C1 segment of cervical spinal cord (tissue), 14 donors: Measurements from ENCODE around the gene SLC8A1.

Source experiments
- DNase-seq, 14 donors: peaks; one replicate each; lab custom pipeline; 2025; lab: John Stamatoyannopoulos, UW

Gene SLC8A1

DNA sequence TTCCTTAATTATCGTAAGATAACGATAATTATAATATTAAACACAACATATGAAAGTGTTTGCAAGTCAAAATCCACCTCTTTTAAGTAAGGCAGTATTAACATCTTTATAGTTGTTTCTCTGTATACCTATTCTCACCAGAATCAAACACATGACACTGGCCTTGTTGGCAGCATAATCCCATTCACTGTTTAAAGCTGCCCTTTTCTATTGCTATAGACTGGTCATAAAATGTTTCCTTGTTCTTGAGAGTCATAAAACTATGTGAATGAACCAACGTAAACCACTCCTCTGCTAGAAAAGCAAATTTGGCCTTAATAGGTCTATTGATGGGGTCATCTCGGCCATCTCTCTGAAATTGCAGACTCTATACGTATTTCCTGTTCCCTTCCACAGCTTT lies 293.1 kb downstream of the SLC8A1 start:
- no peak for DNase-seq

DNA sequence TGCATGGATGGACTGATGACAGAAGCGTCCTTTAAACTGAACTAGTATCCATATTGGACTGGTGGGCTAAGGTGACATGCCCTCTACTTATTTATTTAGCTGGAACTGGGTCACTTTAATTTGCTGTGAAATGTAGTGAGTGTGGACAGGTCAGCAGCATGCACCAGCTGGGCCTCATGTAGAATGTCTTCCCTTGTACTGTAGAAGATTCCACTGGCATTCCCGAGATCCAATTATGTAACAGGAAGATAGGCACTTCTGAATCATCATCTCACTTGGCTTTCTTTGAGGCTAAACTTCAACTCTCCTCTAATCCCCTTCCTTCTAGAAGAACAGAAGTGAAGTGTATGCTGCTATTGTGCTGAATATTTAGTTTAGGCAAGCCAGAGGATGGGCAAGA lies 296.2 kb downstream of the SLC8A1 start:
- no peak for DNase-seq

DNA sequence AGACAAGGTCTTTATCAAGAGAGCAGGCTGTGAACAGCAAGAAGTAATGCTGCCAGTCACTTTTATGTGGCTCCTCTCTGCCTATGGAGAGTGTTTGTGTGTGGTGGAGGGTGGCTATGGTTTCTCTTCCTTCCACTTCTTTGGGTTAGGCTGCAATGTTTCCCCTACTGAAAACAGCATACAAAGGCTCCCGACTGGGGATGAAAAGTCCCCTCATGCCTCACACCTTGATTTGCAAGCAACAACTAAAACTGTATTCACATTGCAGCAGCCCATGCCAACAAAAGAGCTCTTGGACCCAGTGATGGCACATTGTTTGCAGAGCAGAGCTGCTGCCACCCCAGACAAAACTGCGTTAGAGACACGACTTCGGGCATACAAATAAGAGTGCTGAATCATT lies 301.6 kb downstream of the SLC8A1 start:
- peak in 2 of 14 donors; percentile 11 to 20 for DNase-seq

DNA sequence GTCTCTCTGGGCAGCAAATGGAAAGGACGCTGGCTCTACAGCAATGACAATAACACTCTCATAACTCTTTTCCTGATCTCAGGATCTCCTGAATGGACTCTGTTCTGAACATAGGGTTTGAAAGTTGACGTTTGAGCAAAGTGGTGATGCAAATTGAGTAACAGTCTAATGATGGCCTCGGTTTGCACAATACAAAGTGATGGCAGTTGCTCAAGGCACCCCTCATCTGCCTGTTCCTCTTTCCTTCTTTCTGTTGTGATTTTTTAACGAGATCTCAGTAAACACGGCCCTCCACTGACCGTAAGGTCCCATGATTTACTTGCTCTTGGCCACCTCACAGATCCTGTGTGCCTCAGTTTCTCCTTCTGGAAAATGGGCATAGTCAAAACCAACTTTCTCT lies 303.6 kb downstream of the SLC8A1 start:
- no peak for DNase-seq

DNA sequence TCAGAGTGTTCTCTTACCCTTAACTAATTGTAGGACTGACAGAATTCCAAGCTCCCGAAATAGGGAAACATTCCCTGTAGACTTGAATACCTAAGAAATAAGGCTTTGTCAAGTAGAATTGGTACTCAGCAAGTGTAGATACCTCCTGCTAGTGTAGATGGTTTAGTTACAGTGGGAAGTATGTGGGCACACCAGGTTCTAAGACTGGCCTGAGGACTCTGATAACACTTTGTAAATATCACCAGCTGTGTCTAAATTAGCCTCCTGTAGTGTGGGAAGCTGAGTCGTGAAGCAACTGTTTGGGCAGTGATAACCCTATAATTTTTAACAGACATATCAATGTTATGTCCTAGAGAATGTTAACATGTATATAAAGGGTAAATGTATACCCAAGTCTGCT lies 304.5 kb downstream of the SLC8A1 start:
- DNase-seq, result no peak

DNA sequence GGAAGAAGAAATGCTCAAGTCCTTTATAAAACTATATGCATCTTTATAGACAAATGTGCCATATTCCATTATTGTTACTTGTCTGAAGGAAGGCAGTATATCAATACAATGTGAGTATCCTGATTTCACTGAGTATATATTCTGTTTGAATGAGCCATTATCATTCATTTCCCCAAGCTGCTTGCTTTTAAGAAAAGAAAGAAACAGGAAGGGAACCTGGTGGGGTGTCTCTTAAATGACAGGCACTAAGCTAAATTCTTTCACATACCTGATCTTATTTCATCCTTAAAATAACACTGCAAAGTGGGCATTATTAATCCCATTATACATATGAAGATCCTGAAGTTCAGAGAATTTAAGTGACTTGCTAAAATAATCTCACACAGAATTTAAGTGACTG lies 307.9 kb downstream of the SLC8A1 start:
- DNase-seq, result no peak

DNA sequence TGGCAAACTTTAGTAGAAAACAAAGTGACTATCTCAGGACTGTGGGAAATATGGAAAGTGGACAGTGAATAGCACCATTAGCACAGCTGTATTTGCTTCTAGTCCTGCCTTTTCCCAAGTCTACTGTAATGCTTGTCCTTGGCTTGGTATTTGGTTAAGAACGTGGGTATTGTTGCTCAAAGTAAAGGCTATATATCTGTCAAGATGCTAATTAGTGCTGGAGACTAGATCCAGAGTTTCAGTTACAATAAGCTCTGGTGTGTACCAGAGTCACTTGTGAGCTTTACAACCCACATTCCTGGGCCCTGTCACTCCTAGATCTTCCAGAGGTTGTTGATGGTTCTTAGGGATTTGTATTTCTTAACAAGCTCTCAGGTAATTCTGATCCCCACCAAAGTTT lies 313.6 kb downstream of the SLC8A1 start:
- no peak for DNase-seq

DNA sequence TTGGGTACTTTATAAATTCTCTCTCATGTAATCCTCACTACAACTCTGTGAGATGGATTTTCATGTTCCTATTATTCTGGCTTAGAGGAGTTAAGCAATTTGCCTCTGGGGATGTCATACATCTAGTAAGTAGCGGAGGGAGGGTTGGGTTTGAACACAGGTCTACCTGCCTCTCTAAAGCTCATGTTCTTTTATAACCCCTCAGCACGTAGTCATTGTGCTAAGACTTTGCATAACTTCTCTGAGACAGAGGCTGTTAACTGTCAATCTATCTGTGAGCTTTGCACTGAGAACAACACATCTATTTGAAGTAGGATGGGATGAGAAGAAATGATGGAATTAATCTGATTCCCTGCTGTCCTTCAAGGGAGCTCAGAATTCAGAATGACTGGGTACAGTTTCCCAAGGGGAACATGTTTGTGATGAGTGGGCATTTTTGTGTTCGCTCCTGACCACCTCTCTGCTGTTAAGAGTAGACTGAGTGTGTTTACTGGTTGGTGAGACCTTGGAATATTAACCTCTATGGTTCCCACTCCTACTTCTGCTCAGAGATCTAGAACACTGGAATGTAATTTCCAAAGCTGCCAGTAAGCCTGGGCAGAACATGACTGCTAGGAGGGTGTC lies 320.7 kb downstream of the SLC8A1 start:
- no peak for DNase-seq

DNA sequence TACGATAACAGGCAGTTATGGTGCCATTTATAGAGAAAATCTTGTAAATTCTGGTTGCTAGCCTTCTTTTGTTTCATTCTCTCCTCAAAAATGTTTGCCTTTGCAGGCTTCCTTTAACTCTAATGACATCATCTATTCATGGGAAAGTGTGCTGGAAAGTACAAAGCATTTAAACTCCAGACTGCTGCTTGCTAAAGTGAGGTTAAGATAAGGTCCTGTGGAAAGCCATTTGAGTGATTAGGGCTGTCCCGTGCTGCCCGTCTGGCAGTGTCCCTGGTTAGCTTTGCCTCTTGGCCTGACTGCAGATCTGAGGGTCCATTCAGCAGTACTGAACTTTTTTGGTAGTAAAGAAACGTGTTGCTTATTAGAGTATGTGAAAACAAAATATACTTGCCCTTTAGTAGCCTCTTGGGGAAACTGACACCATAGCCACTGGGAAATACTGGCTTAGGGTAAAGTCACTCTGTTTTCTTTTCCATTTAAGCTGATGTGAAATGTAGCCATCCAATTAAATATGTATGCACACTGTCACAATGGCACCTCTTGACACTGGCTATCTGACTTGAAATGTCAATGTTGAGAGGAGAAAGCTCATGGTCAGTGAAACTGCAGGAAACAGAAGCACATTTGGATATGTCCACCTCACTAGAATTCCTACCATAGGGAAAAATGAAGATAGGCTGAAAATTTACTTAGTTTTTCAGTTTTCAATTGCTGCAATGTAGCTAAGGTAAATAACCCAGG lies 321.5 kb downstream of the SLC8A1 start:
- no peak for DNase-seq

DNA sequence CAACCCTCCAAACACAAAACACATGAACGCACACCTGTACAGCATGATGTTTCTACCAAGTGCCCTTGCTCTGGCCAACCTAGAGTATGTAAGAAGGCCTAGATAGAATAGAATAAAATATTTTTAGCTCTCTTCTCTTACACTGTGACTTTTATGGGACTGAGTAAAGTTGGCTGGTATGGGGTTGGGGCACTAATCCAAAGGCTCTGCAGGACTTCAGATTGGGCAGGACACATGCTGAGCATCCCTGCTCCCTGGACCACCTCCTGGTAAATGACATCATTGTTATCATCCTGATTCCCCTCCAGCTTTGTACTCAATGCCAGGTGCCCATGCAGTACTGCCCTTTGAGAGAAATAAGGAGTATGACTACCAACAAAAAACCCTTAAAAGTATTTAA lies 322.2 kb downstream of the SLC8A1 start:
- DNase-seq, result no peak

DNA sequence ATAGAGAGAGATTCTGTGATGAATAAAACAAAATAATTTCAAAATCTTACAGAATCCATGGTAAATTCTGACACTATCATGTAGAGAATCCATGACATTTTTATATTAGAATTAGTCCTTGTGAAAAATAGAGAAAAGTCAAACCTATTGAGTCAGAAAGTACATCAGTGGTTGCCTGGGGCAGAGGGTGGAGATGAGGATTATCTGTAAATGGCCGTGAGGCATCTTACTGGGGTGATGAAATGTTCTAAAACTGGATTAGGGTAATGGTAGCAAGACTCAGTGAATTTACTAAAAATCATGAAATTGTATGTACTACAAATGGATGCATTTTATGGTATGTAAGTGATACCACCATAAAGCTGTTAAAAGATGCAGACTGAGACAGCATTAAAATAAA lies 323.1 kb downstream of the SLC8A1 start:
- DNase-seq, result no peak

DNA sequence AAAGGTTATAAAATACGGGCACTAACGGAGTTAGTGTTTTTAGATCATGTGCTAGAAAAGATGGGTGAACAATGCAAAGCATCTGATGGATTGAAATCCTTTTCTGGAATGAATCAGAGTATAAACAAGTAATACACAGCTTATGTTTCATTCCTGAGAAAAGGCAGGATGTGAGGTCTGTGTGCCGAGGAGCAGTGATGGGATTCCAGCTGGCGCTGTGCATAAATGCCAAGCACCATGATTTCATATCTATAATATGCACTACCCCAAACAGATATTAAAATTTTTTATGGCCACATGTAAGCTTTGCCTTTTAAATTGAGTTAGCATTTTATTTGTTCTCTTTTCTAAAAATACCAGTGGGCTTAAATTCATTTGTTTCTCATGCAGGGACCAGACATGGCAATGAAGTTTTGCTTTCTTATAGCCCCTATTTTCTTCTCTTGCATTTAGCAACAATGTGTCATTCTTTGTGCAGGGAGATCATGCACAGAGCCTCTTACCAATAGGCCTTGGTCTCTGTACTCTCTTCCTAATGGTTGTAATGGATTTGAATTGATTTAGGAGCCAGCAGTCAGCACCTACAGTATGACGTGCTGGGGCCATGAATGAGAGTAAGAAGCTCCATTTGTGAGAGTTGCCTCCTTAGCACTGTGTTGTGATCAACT lies 323.9 kb downstream of the SLC8A1 start:
- no peak for DNase-seq

DNA sequence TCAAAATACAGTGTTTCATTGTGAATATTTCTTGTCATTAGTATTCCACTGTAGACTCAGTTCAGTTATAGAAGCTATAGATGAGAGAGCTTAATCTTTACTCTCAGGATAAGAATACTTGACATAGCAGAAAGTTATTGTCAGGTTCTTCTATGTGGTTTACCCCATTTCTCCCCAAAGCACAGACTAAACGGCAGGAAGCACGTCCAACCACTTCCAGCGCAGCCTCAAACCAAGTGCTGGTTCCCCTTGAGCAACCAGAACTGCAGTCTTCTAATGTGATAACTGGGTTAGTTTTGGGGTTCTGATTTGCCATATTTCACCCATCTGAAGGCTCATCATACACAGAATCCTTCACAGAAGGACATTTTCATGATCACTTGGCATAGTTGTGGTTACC lies 324.7 kb downstream of the SLC8A1 start:
- DNase-seq, result no peak

DNA sequence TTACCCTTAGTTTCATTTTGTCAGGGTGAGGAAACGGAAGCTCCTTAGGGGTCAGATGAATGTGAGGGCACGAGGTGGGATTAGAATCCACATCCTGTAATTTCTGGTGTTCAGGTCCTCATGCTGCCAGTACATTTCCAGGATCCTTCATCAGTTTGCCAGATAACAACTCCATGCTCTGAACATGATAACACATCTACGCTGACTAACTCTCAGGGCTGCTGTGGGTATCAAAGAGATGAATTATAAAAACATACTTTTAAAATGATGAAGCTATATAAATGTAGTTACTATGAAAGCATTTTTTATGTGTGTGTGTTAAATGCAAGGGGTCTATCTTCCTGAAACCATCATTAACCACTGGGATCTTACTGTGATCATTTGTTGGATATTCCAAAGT lies 325.9 kb downstream of the SLC8A1 start:
- DNase-seq, result no peak

DNA sequence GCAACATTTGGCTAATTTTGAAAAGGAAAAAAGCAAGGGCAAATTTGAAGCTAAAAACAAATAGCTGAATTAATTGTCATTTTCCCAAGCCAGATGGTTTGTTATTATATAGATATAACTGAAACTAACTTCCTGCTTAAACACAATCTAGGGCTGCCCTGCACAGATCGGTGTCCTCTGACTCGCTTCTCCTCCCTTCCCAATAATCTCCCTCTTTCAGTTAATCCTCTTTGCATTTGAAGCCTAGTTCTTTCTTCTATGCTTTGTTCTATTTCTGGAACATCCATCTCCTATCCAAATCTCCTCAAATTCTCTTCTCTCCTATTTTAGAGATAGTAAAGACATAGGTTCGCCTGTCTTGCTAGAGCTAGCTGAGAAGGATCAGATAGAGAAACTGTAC lies 328.1 kb downstream of the SLC8A1 start:
- no peak for DNase-seq

DNA sequence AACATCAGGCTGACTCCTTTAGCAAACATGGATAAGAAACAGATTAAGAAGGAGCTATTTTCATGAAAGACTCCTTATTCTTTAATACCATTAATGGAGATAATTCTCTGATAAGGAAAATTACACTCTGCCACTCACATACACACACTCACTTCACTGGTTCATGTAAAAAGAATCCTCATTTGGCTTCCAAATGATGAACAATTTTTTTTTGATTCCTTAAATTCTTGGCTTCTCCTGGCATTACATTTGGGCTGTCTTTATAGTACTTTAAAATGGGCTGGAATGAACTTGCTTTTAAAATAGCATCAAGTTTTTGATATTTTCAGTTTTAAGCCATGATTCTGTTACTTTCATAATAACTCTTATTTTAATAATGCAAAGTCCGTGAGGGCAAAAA lies 328.6 kb downstream of the SLC8A1 start:
- DNase-seq, result no peak

DNA sequence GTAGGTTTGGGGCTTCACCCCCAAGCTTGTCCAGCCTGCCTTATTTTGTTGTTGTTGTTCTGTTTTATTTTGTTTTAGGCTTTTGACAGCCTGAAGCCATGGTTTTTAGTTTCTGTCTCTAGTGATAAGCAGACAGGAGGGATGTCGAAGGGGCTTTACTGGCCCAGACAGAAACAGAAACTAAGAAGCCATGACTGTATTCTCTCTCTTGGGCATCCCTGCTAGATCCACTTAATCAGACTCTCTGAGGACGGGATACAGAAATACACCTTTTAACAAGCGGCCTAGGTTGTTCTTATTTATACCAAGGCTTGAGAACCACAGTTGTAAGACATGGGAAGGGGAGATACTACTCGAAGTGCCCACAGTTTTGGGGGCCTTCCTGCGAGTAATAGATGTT lies 330.9 kb downstream of the SLC8A1 start:
- DNase-seq, result no peak

DNA sequence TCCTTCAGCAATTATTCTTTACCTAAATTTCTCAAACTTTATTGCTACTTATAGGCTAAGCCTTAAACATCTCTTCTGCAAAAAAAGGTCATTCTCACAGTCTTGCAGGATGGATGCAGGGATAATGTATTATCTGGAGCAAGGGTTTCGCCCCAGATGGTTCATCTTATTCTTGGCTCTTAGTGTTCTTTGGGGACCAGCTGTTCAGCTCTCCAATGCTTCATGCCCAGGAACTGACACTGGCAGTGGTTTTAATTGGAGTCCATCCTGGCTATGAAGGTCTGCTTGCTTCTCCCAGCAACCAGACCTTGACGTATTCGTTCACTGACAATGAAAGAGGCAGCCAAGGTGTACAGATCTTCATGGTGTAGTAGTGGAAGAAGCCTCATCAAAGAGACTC lies 331.9 kb downstream of the SLC8A1 start:
- peak in 1 of 14 donors; percentile 17 for DNase-seq

DNA sequence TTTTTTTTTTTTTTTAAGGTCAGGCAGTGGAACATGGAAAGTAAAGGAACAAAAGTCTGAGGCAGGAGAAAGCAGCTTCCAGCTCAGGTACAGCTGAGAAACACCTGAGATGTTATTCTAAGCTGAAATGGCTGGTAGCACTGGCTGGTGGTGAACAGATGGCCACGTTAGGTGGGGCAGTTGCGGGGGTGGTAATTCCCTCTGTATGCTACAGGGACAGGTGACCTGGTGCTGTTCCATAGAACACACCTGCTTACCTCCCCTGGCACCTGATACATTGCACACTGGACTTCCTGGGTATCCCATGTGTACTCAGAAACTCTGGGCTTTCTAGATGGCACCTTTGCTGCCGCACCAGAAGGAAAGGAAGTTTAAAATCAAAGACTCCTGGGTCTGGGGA lies 333.3 kb downstream of the SLC8A1 start:
- DNase-seq, result no peak

DNA sequence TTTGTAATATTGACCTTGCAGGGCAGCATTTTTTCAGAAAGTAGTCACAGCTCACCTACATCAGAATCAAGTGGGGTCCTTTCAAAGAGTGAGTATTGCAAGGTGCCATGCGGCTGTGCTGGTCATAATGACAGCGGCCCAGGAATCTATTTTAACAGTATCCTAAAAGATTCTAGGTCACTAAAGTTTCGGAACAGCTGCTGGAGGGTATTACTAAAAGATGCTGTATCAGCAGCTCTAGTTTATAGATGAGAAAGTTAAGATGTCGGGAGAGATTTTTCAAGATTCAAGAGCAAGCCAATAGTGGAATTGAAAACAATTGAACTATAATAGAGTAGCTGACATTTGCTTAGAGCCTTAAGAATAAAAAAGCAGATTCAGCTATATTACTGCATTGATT lies 336.0 kb downstream of the SLC8A1 start:
- DNase-seq, result no peak

DNA sequence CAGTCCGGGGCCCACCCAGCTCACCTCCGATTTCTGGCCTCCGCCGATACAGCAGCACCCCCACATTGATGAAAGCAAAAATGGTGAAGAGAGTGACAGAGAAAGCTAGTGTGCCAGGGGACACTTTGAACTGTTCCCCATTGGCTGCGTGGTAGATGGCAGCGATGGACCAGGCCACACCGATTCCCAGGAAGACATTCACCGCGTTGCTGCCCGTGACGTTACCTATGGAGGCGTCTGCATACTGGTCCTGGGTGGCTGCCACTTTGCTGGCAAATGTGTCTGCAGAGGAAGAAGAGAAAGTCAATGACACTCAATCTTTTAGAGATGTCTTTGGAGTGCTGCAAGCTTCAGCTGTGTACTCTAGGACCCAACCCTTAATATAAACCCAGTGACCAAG lies 336.5 kb downstream of the SLC8A1 start:
- no peak for DNase-seq

DNA sequence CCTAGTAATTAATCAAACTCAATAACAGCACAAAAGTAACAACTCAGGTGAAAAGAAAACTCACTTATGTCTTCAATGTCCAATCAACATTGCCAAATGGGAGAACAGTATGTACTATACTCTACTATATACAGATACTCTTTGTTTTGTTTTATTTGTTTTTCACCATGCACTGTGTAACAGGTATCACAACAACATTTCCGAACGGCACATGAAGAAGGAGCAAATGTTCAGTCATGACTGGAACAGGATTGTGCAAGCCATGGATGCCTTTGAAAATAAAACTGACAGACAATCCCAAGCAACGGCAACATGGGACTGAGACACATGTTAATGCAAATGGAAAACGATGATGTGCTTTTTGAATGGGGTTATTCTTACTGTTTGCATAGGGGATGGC lies 337.9 kb downstream of the SLC8A1 start:
- no peak for DNase-seq

DNA sequence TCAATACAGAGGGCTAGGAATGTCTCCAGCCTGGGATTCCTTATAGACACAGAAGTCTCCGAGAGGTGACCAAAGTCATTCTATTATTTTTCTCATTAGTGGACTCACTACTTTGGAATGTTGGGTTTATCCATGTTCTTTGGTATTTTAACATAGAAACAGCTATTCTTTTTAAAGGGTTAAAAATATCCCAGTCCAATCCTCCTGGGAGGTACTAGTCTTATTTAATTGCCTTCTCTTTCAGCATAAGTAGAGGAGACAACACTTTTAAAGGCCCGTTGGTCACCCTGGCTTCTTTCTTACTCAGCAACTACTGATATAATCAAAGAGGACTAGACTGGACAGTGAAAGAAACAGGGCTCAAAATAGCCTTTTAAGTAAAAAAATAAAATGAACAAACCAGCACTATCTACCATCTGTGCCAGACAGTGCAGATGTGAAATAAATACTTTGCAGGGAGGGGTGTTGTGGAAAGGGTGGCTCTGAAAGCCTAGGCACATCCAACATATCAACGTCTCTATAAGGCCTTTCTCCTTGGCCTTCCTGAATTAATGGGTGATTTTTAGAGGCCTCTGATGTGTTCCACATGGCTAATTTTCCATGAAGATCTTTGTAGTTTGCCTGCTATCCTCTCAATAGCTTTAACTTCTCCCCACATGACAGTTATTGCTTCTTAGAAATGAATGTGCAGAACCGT lies 338.5 kb downstream of the SLC8A1 start:
- DNase-seq, result no peak
